Mucosa of descending colon (tissue), 3 donors: ENCODE measurements around the gene ALDH1L2. TPM values are rescaled to one million over a fixed set of nuclear protein-coding genes. Genes with fewer than 3 reads are reported as not detected.

Experiments
- ATAC-seq: fragments of 200-7000 bp; cut with Tn5 transposase; one replicate; pipeline ENCODE4 v1.9.1; 2020; ENCODE audit warnings: mild to moderate bottlenecking, moderate library complexity
- DNase-seq, 3 donors: peaks; one replicate each; pipeline ENCODE4 v3.0.0-alpha.2; 2020
- H3K36me3 ChIP-seq: fragments of 200-600 bp; one replicate; pipeline ENCODE4 v1.8.0; 2021; ENCODE audit warnings: low read depth, mild to moderate bottlenecking
- H3K4me1 ChIP-seq: fragments of 200-600 bp; one replicate; pipeline ENCODE4 v1.8.0; 2021; ENCODE audit warnings: low read depth, mild to moderate bottlenecking
- H3K4me3 ChIP-seq: fragments of 200-600 bp; one replicate; pipeline ENCODE4 v1.8.0; 2021; ENCODE audit warnings: mild to moderate bottlenecking
- H3K9me3 ChIP-seq: fragments of 200-600 bp; one replicate; pipeline ENCODE4 v1.8.0; 2021; ENCODE audit warnings: mild to moderate bottlenecking
- CTCF ChIP-seq: fragments of 200-600 bp; IDR thresholded peaks from one replicate; pipeline ENCODE4 v1.8.0; 2022; ENCODE audit warnings: antibody characterized with exemption, mild to moderate bottlenecking
- intact Hi-C, 2 donors: fragments of 100-400 bp; cut with DNase I in 1 of 2; cut with micrococcal nuclease in 1 of 2; formaldehyde crosslinking; loops; one replicate each; pipeline versions ENCODE4 v1.11.0 to v1.11.1; 2022; cut with DNase I, micrococcal nuclease
- total RNA-seq, 3 donors: library from RNA; stranded (reverse); fragmentation: NEBNext Ultra II Directional in 2 of 3; extraction: Animal tissue kit (Norgen Biotek cat#: 25700) in 2 of 3; gene quantifications; one replicate each; pipeline versions ENCODE4 v1.2.1 to v1.2.4, GENCODE V29; 2021 to 2023
- donor health status: DM: no; HTN: no; CAD: no; lungs with moderate emphysema.
- donor health status: DM: no; HTN: no; CAD: no.
- donor health status: DM: no; HTN: yes; CAD: no.

ALDH1L2 gene
- total RNA-seq, 3 donors from 2014 or later = 1.4 to 5.0 (median 4.3) TPM

DNA sequence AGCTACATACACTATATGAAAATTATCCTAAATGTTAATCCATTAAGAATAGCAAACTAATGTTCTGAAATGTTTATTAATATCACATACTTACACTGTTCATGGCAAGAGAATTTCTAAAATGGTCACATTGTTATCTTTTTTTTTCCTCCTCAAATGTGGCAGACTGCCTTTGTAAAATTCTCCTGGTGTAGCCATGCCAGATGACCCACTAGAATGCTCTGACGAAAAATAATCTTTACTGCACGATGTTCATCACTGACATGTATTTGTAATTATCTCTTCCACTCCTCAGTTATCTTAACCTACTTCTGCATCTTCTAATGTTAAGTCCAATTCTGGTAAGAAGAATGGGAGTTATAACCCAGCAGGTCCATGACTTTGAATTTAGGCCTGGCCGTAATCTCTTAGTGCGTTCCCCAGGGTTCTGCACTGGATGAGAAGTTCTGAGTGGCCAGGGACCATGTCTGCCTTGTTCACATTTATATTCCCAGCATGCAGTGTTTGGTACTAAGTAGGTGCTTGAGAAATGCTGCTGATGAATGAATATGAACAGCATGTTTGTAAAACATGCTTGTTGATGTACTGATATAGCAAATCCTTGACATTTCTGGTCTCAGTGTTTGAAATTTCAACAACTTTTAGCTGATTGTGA is 51.4 kb downstream of the ALDH1L2 start:
- H3K4me1 ChIP-seq = no peaks in the 10 kb centered on the region
- no peak for TF ChIP-seq CTCF
- H3K4me3 ChIP-seq = no peak overlapping the region
- DNase-seq = no peak
- no peak for ATAC-seq
- no peaks in the 10 kb centered on the region for H3K36me3 ChIP-seq
- intact Hi-C loops = no loop called here
- H3K9me3 ChIP-seq = no peaks in the 10 kb centered on the region

- peak; percentile 47 for ATAC-seq
Measured at GRCh38 chr12:105030820-105031807, 53.1 kb downstream of the ALDH1L2 start.

GRCh38 chr12:105026411-105026810 is 57.8 kb downstream of the ALDH1L2 start:
- DNase-seq = peak in 1 of 3 donors; percentile 10
- no peak for TF ChIP-seq CTCF
- H3K36me3 ChIP-seq = no peaks in the 10 kb centered on the region
- no peak for ATAC-seq
- H3K9me3 ChIP-seq = no peaks in the 10 kb centered on the region
- peaks cover 4% of the 10 kb centered on the region for H3K4me1 ChIP-seq
- intact Hi-C loops = no loop called here
- H3K4me3 ChIP-seq = no peak overlapping the region

More at GRCh38 chr12:105030820-105031807, 53.1 kb downstream of the ALDH1L2 start:
- no peak for DNase-seq
- Histone ChIP-seq H3K9me3 (no peaks in the 10 kb centered on the region), H3K4me1 (no peaks in the 10 kb centered on the region), H3K36me3 (no peaks in the 10 kb centered on the region), H3K4me3 (no peak overlapping the region)
- TF ChIP-seq CTCF = no peak
- intact Hi-C loops = no loop called here

- H3K9me3 ChIP-seq = no peaks in the 10 kb centered on the region
- DNase-seq (peak in 1 of 3 donors; percentile 73), ATAC-seq (peak; percentile 62)
- TF ChIP-seq CTCF = no peak
- H3K4me3 ChIP-seq = no peak overlapping the region
- intact Hi-C loops = no loop called here
- no peaks in the 10 kb centered on the region for H3K36me3 ChIP-seq
- peaks cover 4% of the 10 kb centered on the region for H3K4me1 ChIP-seq
Measured at GRCh38 chr12:105025890-105026289, 58.4 kb downstream of the ALDH1L2 start.

GRCh38 chr12:105024928-105025327 is 59.3 kb downstream of the ALDH1L2 start:
- ATAC-seq (no peak), DNase-seq (no peak)
- Histone ChIP-seq H3K4me1 (peaks cover 4% of the 10 kb centered on the region), H3K4me3 (no peak overlapping the region), H3K9me3 (no peaks in the 10 kb centered on the region), H3K36me3 (no peaks in the 10 kb centered on the region)
- intact Hi-C loops = no loop called here
- no peak for TF ChIP-seq CTCF
